ENCODE data around the gene TLNRD1.

Gene TLNRD1

GRCh38 chr15:80978685-80979329, 21.9 kb upstream of the TLNRD1 start:
- no peak for DNase-seq

- no peak for DNase-seq
Observed at GRCh38 chr15:80979538-80980200, 21.1 kb upstream of the TLNRD1 start.

GRCh38 chr15:80982205-80982604, 18.5 kb upstream of the TLNRD1 start:
- no peak for DNase-seq

GRCh38 chr15:80982839-80983238, 17.9 kb upstream of the TLNRD1 start:
- DNase-seq, result no peak

GRCh38 chr15:80984856-80985255, 15.9 kb upstream of the TLNRD1 start:
- DNase-seq, result no peak

- DNase-seq, result no peak
Observed at GRCh38 chr15:80985981-80986380, 14.7 kb upstream of the TLNRD1 start.

- DNase-seq, result no peak
Observed at GRCh38 chr15:80986487-80986886, 14.2 kb upstream of the TLNRD1 start.

GRCh38 chr15:80988148-80988796, 12.5 kb upstream of the TLNRD1 start:
- DNase-seq, result no peak

- no peak for DNase-seq
Observed at GRCh38 chr15:80989081-80989517, 11.6 kb upstream of the TLNRD1 start.

- DNase-seq, result peak; percentile 95
Observed at GRCh38 chr15:80989518-80990478, 10.9 kb upstream of the TLNRD1 start, which contains the start of gene MESD. Gene MESD (minus strand): TSS chr15:80989819. CDS start chr15:80989791, 28 bp downstream.

GRCh38 chr15:80990955-80991354, 9.8 kb upstream of the TLNRD1 start:
- DNase-seq, result no peak

- DNase-seq, result no peak
Observed at GRCh38 chr15:80991421-80991820, 9.3 kb upstream of the TLNRD1 start.

GRCh38 chr15:80992006-80992405, 8.7 kb upstream of the TLNRD1 start:
- no peak for DNase-seq

- no peak for DNase-seq
Observed at GRCh38 chr15:80992441-80992840, 8.3 kb upstream of the TLNRD1 start.

- no peak for DNase-seq
Observed at GRCh38 chr15:80996247-80996646, 4.5 kb upstream of the TLNRD1 start.

GRCh38 chr15:80997692-80998091, 3.0 kb upstream of the TLNRD1 start:
- DNase-seq, result no peak

GRCh38 chr15:80998251-80998650, 2.5 kb upstream of the TLNRD1 start:
- no peak for DNase-seq

- DNase-seq, result peak; percentile 11
Observed at GRCh38 chr15:80999623-81000036, 1.1 kb upstream of the TLNRD1 start.

- DNase-seq, result no peak
Observed at GRCh38 chr15:81000144-81000623, 539 bp upstream of the TLNRD1 start.

GRCh38 chr15:81001152-81002008, 657 bp downstream of the TLNRD1 start:
- peak; percentile 25 for DNase-seq

GRCh38 chr15:81002009-81002330, 1.2 kb downstream of the TLNRD1 start:
- no peak for DNase-seq
